GM21529 (cell line): Measurements from ENCODE around the gene MGAT4C.
A peak's percentile ranks its signal among the peaks of the same experiment; 100 is the strongest.

ENCODE experiments used
- ATAC-seq: cut with Tn5 transposase; IDR thresholded peaks from one replicate; pipeline ENCODE4 v1.9.1; 2021; ENCODE audit not compliant: unreplicated experiment

Gene MGAT4C

GRCh38 chr12:85985996-85986395, 270.2 kb downstream of the MGAT4C start:
- ATAC-seq: no peak

GRCh38 chr12:85983601-85984000, 272.6 kb downstream of the MGAT4C start:
- no peak for ATAC-seq

DNA sequence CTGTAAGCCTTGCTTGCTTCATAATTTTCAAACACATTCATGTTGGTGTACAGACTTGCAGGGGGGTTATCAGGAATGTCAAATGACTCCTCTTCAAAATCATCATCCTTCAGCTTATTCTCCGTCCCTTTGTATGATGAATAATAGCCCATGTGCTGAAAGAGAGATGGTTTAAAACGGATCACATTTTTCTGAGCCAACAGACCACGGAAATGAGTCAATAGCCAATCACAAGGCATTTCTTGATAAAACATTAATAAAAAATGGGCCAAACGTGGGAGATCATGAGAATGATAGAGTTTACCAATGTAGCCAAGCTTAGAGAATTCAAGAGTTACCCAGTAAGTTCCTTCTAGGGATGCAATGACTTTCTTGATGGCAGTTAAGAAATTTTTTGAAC, 276.6 kb downstream of the MGAT4C start:
- no peak for ATAC-seq

GRCh38 chr12:85975716-85976115, 280.5 kb downstream of the MGAT4C start:
- ATAC-seq: no peak

DNA sequence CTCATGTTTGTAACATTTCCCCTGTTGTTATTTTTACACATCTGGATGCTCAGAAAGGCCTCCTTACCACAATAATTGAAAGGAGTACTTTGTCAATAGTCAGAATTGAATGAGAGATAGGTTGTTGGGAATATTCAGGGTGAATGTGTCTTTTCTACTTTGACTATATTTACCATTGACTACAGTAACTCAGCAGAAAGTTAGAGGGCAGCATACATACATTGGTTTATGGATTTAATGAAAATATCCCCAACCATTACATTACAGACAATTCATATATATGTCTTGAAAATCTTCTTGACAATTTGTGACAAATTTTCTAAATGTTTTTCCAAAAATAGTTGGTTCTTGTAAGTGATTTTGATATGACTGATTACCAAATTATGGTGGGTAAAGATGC, 284.4 kb downstream of the MGAT4C start:
- no peak for ATAC-seq

GRCh38 chr12:85968606-85969005, 287.6 kb downstream of the MGAT4C start:
- ATAC-seq: no peak

GRCh38 chr12:85963326-85963725, 292.9 kb downstream of the MGAT4C start:
- no peak for ATAC-seq

DNA sequence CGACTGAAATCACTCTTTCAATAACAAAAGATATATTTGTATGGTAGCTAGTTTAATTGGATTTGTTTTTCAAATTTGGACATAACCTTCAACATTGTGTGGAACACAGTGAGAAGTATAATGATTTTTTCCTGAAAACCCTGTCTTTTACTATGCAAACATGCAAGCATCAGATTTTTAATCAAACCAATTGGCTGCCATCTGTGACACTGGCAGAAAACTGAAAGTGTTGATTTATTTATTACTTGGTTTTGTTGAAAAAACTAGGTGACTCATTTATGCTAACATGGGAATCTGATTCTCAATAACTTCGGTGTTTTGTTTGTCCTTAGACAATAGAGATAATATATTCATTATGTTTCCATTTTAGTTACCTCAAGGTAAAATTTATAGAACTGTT, 300.1 kb downstream of the MGAT4C start:
- no peak for ATAC-seq

- no peak for ATAC-seq
These were observed 301.1 kb downstream of the MGAT4C start for GRCh38 chr12:85955127-85955526.

GRCh38 chr12:85951823-85952222, 304.4 kb downstream of the MGAT4C start:
- no peak for ATAC-seq

DNA sequence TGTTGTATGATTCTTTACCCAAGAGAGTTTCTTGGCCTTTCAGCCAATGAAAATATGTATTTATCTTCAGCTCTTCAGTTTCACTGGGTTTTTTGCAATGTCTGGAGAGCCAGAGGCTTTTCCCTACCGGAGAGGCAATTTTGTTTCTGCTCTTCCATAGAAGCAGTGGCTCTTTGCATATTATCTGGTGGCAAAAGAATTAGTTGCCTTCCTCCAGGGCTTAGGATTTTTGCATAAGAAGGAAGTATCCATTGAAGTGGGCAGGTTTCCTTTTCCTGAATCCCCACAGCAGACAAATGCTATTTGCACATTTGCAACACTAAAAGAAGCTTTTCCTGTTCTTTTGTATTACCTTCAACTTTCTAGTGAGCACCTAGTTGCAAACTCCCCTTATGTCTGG, 306.9 kb downstream of the MGAT4C start:
- no peak for ATAC-seq

GRCh38 chr12:85948340-85948739, 307.9 kb downstream of the MGAT4C start:
- no peak for ATAC-seq

DNA sequence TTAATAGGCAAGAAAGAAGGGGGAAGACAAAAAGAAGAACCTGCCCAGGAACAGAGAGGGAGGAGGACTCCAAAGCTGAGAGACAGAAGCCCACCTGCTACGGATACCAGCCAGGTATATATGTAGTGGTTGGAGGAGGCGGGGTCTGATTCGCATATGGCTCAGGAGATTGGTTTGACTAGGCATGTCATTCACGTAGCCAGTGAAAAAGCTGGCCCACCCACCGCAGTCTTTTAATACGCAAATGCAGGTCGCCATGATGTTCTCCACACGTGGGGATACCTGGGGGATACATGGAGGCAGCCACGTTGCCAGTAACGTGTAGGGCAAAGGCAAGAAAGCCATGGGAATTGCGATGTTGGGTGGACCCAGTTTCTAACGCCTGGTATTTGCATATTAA, 308.9 kb downstream of the MGAT4C start:
- ATAC-seq: no peak

DNA sequence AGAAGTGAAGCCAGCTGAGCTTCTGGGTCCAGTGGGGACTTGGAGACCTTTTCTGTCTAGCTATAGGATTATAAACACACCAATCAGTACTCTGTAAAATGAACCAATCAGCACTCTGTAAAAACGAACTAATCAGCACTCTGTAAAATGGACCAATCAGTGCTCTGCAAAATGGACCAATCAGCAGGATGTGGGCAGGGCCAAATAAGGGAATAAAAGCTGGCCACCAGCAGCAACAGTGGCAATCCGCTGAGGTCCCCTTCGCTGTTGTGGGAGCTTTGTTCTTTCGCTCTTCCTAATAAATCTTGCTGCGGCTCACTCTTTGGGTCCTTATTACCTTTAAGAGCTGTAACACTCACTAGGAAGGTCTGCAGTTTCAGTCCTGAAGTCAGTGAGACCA, 309.8 kb downstream of the MGAT4C start:
- no peak for ATAC-seq

DNA sequence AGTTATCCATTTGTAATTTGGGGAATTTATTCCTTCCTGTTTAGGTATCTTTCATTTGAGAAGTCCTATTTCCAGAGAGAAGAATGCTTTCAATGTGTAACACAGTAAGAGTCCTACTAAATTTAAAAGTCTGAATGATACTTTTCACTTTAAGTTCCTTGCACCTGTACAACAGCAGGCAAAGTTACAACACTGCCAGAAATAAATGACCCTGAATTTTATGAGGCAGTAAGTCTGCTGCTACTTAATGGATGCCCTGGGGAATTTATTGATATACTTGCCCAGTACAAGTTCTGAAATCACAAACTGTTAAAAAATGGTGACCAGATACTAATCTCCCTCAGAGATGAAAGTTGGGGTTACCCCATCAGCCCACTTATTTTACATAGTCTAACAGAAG, 329.0 kb downstream of the MGAT4C start:
- no peak for ATAC-seq

DNA sequence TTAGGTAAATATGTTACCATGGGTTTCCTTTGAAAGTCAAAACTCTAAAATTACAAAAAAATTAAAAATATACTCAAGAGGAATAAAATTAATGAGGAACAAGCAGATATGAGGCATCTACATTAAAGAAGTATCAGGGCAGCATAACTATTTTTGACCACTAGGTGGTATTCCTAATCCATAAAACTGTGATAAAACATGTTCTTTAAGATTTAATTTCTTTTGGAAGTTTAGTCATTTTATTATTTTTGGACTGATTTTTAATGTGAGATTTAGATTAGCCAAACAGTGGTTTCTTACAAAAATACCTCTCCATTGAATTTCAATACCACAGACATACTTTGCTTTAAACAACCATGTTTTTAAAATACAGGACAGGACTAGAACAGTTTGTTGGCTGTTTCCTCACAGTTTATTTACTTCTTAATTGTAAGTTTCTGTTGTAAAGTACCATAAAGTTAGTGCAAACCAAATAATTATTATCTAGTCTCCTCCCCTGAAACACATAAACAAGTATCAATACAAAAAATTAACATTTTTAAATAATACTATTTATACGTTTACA, 332.3 kb downstream of the MGAT4C start:
- no peak for ATAC-seq

DNA sequence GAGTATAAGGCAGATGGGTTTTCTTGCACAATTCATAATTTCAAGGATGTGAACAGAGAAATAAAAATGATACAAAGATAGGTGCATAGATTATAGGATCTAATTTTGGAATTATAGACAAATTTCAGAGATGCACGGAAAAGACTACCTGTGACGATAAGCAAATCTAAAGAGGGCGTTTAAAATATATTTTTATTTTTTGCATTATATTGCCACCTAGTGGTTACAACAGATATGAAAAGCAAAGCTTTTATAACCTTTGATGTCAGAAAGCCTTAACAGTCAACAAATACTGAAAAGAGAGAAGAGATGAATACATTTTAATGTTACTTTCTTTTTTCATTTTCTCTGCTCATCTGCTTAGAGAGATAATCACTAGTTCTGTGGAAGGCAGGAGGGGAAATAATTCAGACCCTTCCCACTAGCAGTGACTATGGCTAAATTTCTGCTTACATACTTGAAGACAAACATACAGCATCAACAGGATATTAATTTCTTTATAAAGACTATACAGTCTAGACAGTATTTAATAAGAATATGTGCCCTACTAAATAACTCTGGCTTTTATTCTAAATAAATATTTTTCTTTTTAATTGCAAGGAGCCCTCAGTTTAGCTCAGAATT, 335.8 kb downstream of the MGAT4C start:
- peak; percentile 83 for ATAC-seq
